Stimulated activated CD4-positive, alpha-beta T cell treated with anti-CD3 and anti-CD28 coated beads, Interleukin-2, amount 100 ng/mL, for 48 hours (primary cell): ENCODE data around the gene VDR.

ENCODE experiments used
- DNase-seq, 2 donors: peaks; one replicate each; pipeline ENCODE4 v3.0.0-alpha.2; 2020

Gene VDR

DNA sequence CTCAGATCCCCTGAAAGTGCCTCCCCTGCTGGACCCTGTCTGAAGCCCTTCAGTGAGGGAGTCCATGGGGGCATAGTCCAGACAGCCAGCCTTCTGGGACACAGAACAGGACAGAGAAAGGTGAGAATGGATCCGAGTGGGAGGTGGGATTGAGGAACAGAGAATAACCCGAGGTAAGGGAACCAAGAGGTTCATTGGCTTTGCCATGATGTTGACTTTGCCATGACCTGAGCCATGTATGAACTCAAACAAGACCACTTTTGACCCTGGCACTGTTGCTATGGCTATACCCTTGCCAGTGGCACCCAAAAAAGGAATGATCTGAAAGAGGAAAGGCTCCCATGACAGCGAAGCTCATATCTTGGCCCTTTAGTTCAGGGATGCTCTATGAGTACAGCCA lies 22.6 kb upstream of the VDR start:
- DNase-seq: no peak

- DNase-seq: no peak
These were observed 17.1 kb upstream of the VDR start for GRCh38 chr12:47921907-47922306.

DNA sequence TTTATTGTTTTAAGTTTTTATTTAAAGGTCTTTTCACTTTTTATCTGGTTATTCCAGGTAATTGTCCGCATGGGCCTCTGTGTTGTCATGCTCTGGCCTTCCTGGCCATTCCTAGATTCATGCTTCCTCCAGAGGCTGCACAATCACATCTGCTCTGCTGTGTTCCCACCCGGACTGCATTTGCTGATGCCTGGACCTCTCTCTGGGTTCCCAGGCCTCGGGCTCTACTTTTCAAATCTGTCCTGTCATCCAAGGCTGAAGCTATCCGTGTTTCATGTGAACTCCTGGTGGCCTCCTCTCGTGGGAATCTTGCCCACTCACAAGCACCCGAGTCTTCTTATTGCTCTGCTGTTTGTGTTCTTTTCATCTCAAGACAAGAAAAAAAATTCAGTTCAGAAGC lies 16.1 kb upstream of the VDR start:
- no peak for DNase-seq

- DNase-seq: no peak
These were observed 8.3 kb upstream of the VDR start for GRCh38 chr12:47913081-47913480.

- no peak for DNase-seq
These were observed 7.8 kb upstream of the VDR start for GRCh38 chr12:47912556-47912955.

DNA sequence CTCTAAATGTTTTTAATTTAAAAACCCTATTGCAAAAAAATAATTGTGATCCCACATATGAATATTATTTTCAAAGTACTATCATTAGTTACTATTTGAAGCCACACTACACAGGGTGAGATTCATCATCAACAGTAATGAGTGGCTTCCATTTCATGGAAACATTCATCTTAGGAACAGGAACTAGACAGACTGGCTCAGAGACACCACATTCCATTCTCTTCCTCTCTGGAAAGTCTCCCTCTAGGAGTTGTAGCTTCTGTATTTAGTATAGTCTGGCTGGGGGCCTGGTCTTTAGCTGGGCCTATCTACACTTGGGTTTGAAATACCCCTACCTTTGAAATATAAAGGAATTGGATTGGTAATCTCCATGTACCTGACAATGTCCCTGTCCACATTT lies 6.2 kb upstream of the VDR start:
- no peak for DNase-seq

DNA sequence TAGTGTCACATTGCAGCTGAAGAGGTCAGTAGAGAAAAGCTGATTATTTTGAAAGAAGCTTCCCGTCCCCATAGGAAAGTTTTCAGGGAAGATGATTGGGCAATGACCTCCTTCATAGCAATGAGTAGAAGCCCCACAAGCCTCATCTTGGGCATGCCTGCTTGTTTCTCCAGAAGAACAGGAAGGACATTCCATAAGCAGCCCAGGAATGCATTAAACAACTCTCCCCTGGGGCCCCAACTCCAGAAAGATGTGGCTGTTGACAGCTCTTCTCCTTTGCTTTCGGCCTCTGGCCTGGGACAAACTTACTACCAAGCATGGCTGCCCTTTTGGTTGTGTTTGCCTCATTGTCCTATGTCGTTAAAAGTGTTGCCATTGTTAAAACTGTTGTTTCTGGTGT lies 5.7 kb upstream of the VDR start:
- DNase-seq: no peak

DNA sequence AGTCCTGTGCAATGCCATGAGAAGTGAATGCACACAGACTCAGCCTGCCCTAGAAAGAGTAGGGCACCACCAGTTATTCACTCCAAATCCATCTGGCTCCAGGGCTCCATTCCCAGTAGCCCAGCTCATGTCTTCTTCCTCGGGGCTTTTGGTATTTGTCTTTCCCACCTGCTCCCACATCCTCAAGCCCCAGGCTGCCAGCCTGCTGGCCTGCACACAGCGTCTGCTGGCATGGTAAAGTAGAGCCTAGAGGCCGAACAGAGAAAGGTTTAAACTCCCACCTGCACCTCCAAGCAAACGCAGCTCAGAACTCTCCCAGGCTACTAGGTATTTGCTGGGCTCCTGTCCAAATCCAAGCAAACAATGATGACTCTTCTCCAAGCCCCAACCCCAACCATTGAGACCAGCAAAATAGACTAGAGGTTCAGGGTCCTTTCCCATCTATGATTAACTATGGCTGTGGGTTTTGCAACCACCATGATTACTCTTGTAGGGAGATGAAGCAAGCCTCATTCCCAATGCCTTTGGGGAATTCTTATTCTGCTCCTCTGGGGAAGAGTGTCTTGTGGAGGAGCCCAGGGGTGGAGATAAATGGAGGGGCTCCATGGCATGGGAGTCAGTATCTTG lies 5.2 kb upstream of the VDR start:
- DNase-seq: no peak

DNA sequence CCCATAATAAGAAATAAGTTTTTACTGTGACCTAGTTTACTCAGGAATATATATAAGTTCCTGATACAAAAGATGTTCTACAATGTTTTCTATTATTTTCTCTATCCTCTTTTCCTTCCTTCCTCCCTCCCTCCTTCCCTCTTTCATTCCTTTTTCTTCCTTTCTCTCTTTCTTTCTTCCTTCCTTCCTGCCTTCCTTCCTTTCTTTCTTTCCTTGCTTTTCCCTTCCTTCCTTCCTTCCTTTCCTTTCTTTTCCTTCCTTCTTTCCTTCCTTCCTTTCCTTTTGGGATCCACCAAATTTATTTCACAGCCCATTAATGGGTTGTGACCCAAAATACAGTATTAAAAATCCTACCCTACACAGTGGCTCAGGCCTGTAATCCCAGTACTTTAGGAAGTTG lies 3.9 kb upstream of the VDR start:
- DNase-seq: no peak

GRCh38 chr12:47907851-47908454 lies 3.2 kb upstream of the VDR start:
- DNase-seq: no peak

- DNase-seq: peak in 1 of 2 donors; percentile 45
These were observed 674 bp downstream of the VDR start for GRCh38 chr12:47903927-47904712.

- DNase-seq: no peak
These were observed 1.6 kb downstream of the VDR start for GRCh38 chr12:47903151-47903611.

DNA sequence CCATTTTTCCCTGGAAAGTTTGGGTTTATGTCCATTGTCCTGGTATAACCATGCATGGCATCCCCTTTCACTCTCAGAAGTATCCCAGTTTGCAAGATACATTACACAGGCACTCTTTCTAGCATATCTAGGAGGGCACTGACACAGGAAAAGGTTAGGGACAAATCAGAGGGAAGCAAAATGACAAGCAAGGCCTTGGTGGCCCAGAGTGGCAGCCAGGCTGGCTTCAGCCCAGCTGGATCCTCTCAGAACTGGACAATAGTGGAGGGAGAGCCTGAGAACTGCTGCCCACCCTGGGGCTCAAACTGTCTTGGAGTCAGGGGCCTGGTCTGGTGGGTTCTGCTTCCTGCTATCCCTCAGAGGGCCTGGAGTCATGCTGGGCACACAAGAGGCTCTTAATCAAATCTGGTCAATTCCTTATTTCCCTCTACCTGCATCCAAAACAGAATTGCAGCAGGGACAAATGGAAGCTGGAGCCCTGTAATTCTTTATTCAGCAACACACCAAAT lies 2.6 kb downstream of the VDR start:
- no peak for DNase-seq

DNA sequence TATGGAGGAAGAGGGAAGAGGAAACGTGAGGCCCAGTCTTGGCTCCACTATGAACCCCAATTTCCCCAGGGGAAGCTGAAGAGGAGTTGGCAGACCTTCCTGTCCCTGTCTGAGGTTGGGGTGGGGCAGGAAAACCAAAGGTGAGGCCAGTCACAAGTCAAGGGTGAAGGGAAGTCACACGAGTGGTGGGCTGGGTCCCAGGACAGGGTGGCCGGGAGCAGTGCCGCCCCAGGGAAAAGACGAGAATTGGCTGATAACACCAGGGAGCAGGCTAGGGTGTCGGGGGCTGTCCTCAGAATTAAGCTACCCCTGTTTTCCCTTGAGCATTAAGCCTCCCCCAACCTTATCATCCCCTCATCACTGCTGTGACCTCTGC lies 3.1 kb downstream of the VDR start:
- DNase-seq: no peak

DNA sequence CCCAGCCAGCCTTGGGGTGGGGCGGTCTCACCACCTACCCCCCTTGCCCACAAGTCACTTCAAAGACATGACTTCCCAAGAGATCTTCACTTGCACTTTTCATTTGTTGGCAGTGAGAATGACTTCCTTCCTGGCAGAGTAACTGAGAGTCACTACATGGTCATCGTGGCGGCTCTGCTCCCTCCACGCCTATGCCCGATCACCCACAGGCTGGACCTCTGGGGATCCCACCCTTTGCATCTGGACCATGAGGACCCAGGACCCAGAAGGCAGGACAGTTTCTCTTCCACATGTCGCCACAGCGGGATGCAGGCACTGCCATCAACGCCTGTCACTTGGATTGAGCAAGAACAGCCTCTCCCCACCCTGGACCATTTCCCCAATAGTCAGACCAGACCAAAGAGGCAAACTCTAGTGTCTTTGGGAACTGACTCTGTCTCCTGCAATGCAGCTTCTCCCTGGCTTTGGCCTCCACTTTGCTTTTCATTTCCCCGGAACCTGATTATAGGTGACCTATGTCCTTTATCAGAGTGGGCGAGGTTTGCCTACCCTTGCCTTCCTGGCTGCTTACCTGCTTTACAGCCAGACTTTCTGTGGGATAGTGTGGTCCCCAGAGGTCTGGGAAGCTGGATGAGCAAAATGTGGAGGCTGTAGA lies 3.6 kb downstream of the VDR start:
- no peak for DNase-seq

GRCh38 chr12:47900131-47901062 lies 4.4 kb downstream of the VDR start:
- no peak for DNase-seq

- no peak for DNase-seq
These were observed 5.3 kb downstream of the VDR start for GRCh38 chr12:47899466-47899865.

DNA sequence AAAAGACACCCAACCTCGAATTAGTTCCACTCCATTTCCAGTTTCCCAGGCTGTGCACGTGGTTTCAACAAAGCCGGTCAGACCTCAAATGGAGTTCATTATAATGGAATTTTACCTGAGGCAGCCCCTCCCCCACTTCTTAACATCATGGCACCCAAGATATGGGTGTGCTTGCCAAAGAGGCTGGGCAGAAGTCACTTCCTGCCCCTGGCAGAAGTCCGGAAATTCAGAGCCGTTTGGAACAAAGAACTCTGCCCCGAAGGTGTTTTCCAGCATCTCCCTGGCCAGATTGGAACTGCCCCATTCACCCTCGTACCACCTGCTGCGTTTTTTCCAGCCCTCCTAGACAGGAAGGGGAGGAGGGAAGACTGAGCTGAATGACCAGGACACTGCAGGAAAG lies 8.2 kb downstream of the VDR start:
- no peak for DNase-seq

DNA sequence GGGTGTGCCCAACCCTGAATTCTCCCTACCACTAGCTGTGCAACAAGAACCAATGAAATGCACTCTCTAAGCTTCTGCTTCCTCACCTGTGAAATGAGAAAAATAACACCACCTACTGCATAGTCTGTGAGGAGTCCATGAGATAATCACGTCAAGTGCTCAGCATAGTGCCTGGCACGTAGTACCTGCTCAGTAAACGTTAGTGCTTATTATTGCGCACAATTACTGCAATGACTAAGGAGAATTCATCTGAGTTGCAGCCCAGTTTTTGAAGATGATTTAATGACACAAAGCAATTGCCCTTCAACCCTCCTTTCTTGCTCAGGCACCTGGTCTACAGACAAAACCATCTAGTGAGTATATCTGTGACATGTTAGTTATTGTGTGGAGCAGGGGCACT lies 8.8 kb downstream of the VDR start:
- no peak for DNase-seq

- no peak for DNase-seq
These were observed 10.1 kb downstream of the VDR start for GRCh38 chr12:47894652-47895051.

- no peak for DNase-seq
These were observed 10.7 kb downstream of the VDR start for GRCh38 chr12:47894068-47894467.

GRCh38 chr12:47892819-47893218 lies 12.0 kb downstream of the VDR start:
- DNase-seq: no peak
